ENCODE results near the gene ITGA7. TPM values are rescaled to one million over a fixed set of nuclear protein-coding genes. Genes with fewer than 3 reads are reported as not detected.
A peak's percentile ranks its signal among the peaks of the same experiment; 100 is the strongest.

ITGA7 gene
- total RNA-seq, 1 experiment from 2014 or later: 14.7 TPM

- no peak overlapping the region for H3K4me3 ChIP-seq (ENCODE audit: low read depth, low read length, poor library complexity, severe bottlenecking)
Observed at GRCh38 chr12:55718624-55719275, 11.0 kb upstream of the ITGA7 start.

GRCh38 chr12:55718015-55718414 is 10.3 kb upstream of the ITGA7 start:
- H3K4me3 ChIP-seq (ENCODE audit: low read depth, low read length, poor library complexity, severe bottlenecking): peak overlapping the region; percentile 91
- H3K9me3 ChIP-seq (ENCODE audit: low read depth, low read length, poor library complexity, severe bottlenecking): no peaks in the 10 kb centered on the region
- POLR2A ChIA-PET (ENCODE audit: low non-redundant PET): no interaction called here
- H3K36me3 ChIP-seq (ENCODE audit: insufficient read depth, low read length, poor library complexity, severe bottlenecking): no peaks in the 10 kb centered on the region
- H3K27me3 ChIP-seq (replicated peaks; ENCODE audit: insufficient read depth, low read depth, low read length, poor library complexity): no peaks in the 10 kb centered on the region
- H3K27ac ChIP-seq (ENCODE audit: low read depth, low read length, poor library complexity, severe bottlenecking): peak overlapping the region; percentile 95
- TF ChIP-seq EZH2 (IDR thresholded peaks at IDR 0.05; ENCODE audit: borderline replicate concordance, low read depth, low read length, poor library complexity, severe bottlenecking): no peak
- TF ChIP-seq, protein P1, sequence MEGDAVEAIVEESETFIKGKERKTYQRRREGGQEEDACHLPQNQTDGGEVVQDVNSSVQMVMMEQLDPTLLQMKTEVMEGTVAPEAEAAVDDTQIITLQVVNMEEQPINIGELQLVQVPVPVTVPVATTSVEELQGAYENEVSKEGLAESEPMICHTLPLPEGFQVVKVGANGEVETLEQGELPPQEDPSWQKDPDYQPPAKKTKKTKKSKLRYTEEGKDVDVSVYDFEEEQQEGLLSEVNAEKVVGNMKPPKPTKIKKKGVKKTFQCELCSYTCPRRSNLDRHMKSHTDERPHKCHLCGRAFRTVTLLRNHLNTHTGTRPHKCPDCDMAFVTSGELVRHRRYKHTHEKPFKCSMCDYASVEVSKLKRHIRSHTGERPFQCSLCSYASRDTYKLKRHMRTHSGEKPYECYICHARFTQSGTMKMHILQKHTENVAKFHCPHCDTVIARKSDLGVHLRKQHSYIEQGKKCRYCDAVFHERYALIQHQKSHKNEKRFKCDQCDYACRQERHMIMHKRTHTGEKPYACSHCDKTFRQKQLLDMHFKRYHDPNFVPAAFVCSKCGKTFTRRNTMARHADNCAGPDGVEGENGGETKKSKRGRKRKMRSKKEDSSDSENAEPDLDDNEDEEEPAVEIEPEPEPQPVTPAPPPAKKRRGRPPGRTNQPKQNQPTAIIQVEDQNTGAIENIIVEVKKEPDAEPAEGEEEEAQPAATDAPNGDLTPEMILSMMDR (conservative IDR thresholded peaks at IDR 0.05; ENCODE audit: low read depth, low read length): no peak
- CTCF ChIA-PET: interaction anchor here (0.6 kb wide), 2 partner anchors 23 to 54 kb away, joined by 3 read pairs; no protein-coding TSS in a partner anchor
- DNase-seq (ENCODE audit: low spot score): peak; percentile 58
- no TSS peak for BruUV-seq (replicated peaks)
- intact Hi-C loops (cut with micrococcal nuclease; ENCODE audit: unreplicated experiment): no loop called here
- peaks cover 40% of the 10 kb centered on the region for H3K4me1 ChIP-seq (ENCODE audit: insufficient read depth, low read length, poor library complexity, severe bottlenecking)

More at GRCh38 chr12:55718624-55719275, 11.0 kb upstream of the ITGA7 start:
- Histone ChIP-seq H3K4me1 (ENCODE audit: insufficient read depth, low read length, poor library complexity, severe bottlenecking) (peaks cover 40% of the 10 kb centered on the region), H3K27ac (ENCODE audit: low read depth, low read length, poor library complexity, severe bottlenecking) (peak overlapping the region; percentile 95), H3K36me3 (ENCODE audit: insufficient read depth, low read length, poor library complexity, severe bottlenecking) (peaks cover 2% of the 10 kb centered on the region), H3K27me3 (replicated peaks; ENCODE audit: insufficient read depth, low read depth, low read length, poor library complexity) (no peaks in the 10 kb centered on the region), H3K9me3 (ENCODE audit: low read depth, low read length, poor library complexity, severe bottlenecking) (no peaks in the 10 kb centered on the region)
- DNase-seq (ENCODE audit: low spot score): no peak
- TF ChIP-seq, protein P1 (conservative IDR thresholded peaks at IDR 0.05; ENCODE audit: low read depth, low read length): no peak
- no peak for TF ChIP-seq EZH2 (IDR thresholded peaks at IDR 0.05; ENCODE audit: borderline replicate concordance, low read depth, low read length, poor library complexity, severe bottlenecking)
- ChIA-PET POLR2A (ENCODE audit: low non-redundant PET) (no interaction called here), CTCF (interaction anchor here (0.6 kb wide), 2 partner anchors 23 to 54 kb away, joined by 3 read pairs; no protein-coding TSS in a partner anchor)
- intact Hi-C loops (cut with micrococcal nuclease; ENCODE audit: unreplicated experiment): no loop called here
- no TSS peak for BruUV-seq (replicated peaks)

- no TSS peak for BruUV-seq (replicated peaks)
- Histone ChIP-seq H3K4me1 (ENCODE audit: insufficient read depth, low read length, poor library complexity, severe bottlenecking) (peaks cover 40% of the 10 kb centered on the region), H3K36me3 (ENCODE audit: insufficient read depth, low read length, poor library complexity, severe bottlenecking) (no peaks in the 10 kb centered on the region), H3K4me3 (ENCODE audit: low read depth, low read length, poor library complexity, severe bottlenecking) (peak overlapping the region; percentile 91), H3K27me3 (replicated peaks; ENCODE audit: insufficient read depth, low read depth, low read length, poor library complexity) (no peaks in the 10 kb centered on the region), H3K9me3 (ENCODE audit: low read depth, low read length, poor library complexity, severe bottlenecking) (no peaks in the 10 kb centered on the region), H3K27ac (ENCODE audit: low read depth, low read length, poor library complexity, severe bottlenecking) (peak overlapping the region; percentile 95)
- ChIA-PET POLR2A (ENCODE audit: low non-redundant PET) (no interaction called here), CTCF (no interaction called here)
- intact Hi-C loops (cut with micrococcal nuclease; ENCODE audit: unreplicated experiment): no loop called here
- no peak for DNase-seq (ENCODE audit: low spot score)
- TF ChIP-seq EZH2 (IDR thresholded peaks at IDR 0.05; ENCODE audit: borderline replicate concordance, low read depth, low read length, poor library complexity, severe bottlenecking): no peak
- TF ChIP-seq, protein P1 (conservative IDR thresholded peaks at IDR 0.05; ENCODE audit: low read depth, low read length): no peak
Observed at GRCh38 chr12:55717011-55718007, 9.6 kb upstream of the ITGA7 start.
